ENCODE results near the gene KCMF1. TPM values are rescaled to one million over a fixed set of nuclear protein-coding genes. Genes with fewer than 3 reads are reported as not detected.
"Not testable (repeated sequence)": the region's sequence is repeated elsewhere in the genome, so short reads cannot be mapped to it uniquely, and the experiment has no call there.

KCMF1 gene
- total and polyA plus RNA-seq, 12 donors, result 9.7 to 74.2 (median 45.4) TPM

- intact Hi-C loops (cut with DNase I), result no loop called here
- 78 to 93% (median 86%) methylated on average over 3 of the region's 3 CpGs for WGBS, 4 donors
Measured at GRCh38 chr2:84940831-84941412, 30.0 kb upstream of the KCMF1 start.

GRCh38 chr2:84942166-84942565 is 28.8 kb upstream of the KCMF1 start:
- H3K36me3 ChIP-seq (replicated peaks in 1 of 2), result no peaks in the 10 kb centered on the region
- intact Hi-C loops (cut with DNase I), result no loop called here
- no peaks in the 10 kb centered on the region for H3K9me3 ChIP-seq (replicated peaks in 1 of 3)
- H3K4me3 ChIP-seq, result no peak overlapping the region
- TF ChIP-seq CTCF (IDR thresholded peaks at IDR 0.05), result no peak
- no peak for TF ChIP-seq POLR2A (IDR thresholded peaks at IDR 0.05)
- DNase-seq, result no peak
- 95 to 100% (median 99%) methylated on average over 2 of the region's 2 CpGs for WGBS, 4 donors
- H3K4me1 ChIP-seq (replicated peaks in 1 of 2), result no peaks in the 10 kb centered on the region
- H3K27me3 ChIP-seq, result no peaks in the 10 kb centered on the region
- no peak overlapping the region for H3K27ac ChIP-seq

More at GRCh38 chr2:84940831-84941412, 30.0 kb upstream of the KCMF1 start:
- Histone ChIP-seq H3K27ac (no peak overlapping the region), H3K4me1 (replicated peaks in 1 of 2) (no peaks in the 10 kb centered on the region), H3K27me3 (no peaks in the 10 kb centered on the region), H3K36me3 (replicated peaks in 1 of 2) (no peaks in the 10 kb centered on the region), H3K4me3 (no peak overlapping the region), H3K9me3 (replicated peaks in 1 of 3) (no peaks in the 10 kb centered on the region)
- no peak for TF ChIP-seq CTCF (IDR thresholded peaks at IDR 0.05)
- no peak for DNase-seq

GRCh38 chr2:84942964-84943421 is 28.0 kb upstream of the KCMF1 start:
- TF ChIP-seq CTCF (IDR thresholded peaks at IDR 0.05), result no peak
- no peak for TF ChIP-seq POLR2A (IDR thresholded peaks at IDR 0.05)
- Histone ChIP-seq H3K27ac (no peak overlapping the region), H3K4me1 (replicated peaks in 1 of 2) (no peaks in the 10 kb centered on the region), H3K4me3 (no peak overlapping the region), H3K36me3 (replicated peaks in 1 of 2) (no peaks in the 10 kb centered on the region), H3K9me3 (replicated peaks in 1 of 3) (no peaks in the 10 kb centered on the region), H3K27me3 (no peaks in the 10 kb centered on the region)
- 80 to 88% (median 82%) methylated on average over 4 of the region's 4 CpGs for WGBS, 4 donors
- DNase-seq, result no peak
- intact Hi-C loops (cut with DNase I), result no loop called here

GRCh38 chr2:84944295-84944909 is 26.6 kb upstream of the KCMF1 start:
- Histone ChIP-seq H3K4me1 (replicated peaks in 1 of 2) (no peaks in the 10 kb centered on the region), H3K4me3 (no peak overlapping the region), H3K9me3 (replicated peaks in 1 of 3) (no peaks in the 10 kb centered on the region), H3K27ac (no peak overlapping the region), H3K36me3 (replicated peaks in 1 of 2) (no peaks in the 10 kb centered on the region), H3K27me3 (no peaks in the 10 kb centered on the region)
- WGBS, 4 donors, result 80 to 87% (median 85%) methylated on average over 6 to 7 of the region's 7 CpGs
- no peak for DNase-seq
- intact Hi-C loops (cut with DNase I), result no loop called here
- TF ChIP-seq CTCF (IDR thresholded peaks at IDR 0.05), result no peak
- no peak for TF ChIP-seq POLR2A (IDR thresholded peaks at IDR 0.05)

GRCh38 chr2:84945838-84946203 is 25.1 kb upstream of the KCMF1 start:
- H3K27me3 ChIP-seq; H3K27ac ChIP-seq; H3K4me3 ChIP-seq; H3K9me3 ChIP-seq (replicated peaks in 1 of 3); intact Hi-C loops (cut with DNase I); H3K36me3 ChIP-seq (replicated peaks in 1 of 2); H3K4me1 ChIP-seq (replicated peaks in 1 of 2); DNase-seq: not testable (repeated sequence)
- WGBS, 4 donors, result 51 to 94% (median 64%) methylated on average over 2 to 3 of the region's 3 CpGs

Measured in adrenal gland (tissue), 12 donors.